MM.1S (cell line): Measurements from ENCODE around the gene TFAM.
"Not testable (repeated sequence)": the region's sequence is repeated elsewhere in the genome, so short reads cannot be mapped to it uniquely, and the experiment has no call there.

ENCODE experiments used
- DNase-seq: peaks from one replicate; pipeline ENCODE4 v3.0.0-alpha.2; 2015
- H2AFZ ChIP-seq: fragments of 300-600 bp; sonication (generic); 2 replicates; pipeline ENCODE4 v1.6.0; 2016; ENCODE audit warnings: antibody characterized with exemption, low read length
- H3F3A ChIP-seq: fragments of 300-600 bp; sonication (generic); 2 replicates; pipeline ENCODE4 v1.6.1; 2016; ENCODE audit warnings: mild to moderate bottlenecking, antibody characterized with exemption, low read length, moderate library complexity, mixed read lengths; ENCODE audit not compliant: insufficient read depth
- H3K27ac ChIP-seq: fragments of 300-600 bp; sonication (generic); 2 replicates; pipeline ENCODE4 v1.5.1; 2016; ENCODE audit warnings: mild to moderate bottlenecking, low read length
- H3K27me3 ChIP-seq: fragments of 300-600 bp; sonication (generic); replicated peaks from 2 replicates; pipeline ENCODE4 v1.6.0; 2016; ENCODE audit warnings: low read length; ENCODE audit not compliant: insufficient read depth
- H3K36me3 ChIP-seq: fragments of 300-600 bp; sonication (generic); replicated peaks from 2 replicates; pipeline ENCODE4 v1.6.1; 2016; ENCODE audit warnings: mild to moderate bottlenecking, low read length, mixed read lengths; ENCODE audit not compliant: insufficient read depth
- H3K4me1 ChIP-seq: fragments of 300-600 bp; sonication (generic); 2 replicates; pipeline ENCODE4 v1.6.1; 2016; ENCODE audit warnings: low read length, mixed read lengths
- H3K4me2 ChIP-seq: fragments of 300-600 bp; sonication (generic); 2 replicates; pipeline ENCODE4 v1.6.0; 2016; ENCODE audit warnings: low read depth, low read length
- H3K4me3 ChIP-seq: fragments of 300-600 bp; sonication (generic); 2 replicates; pipeline ENCODE4 v1.5.1; 2016; ENCODE audit warnings: low read length, mixed read lengths
- H3K79me2 ChIP-seq: fragments of 300-600 bp; sonication (generic); 2 replicates; pipeline ENCODE4 v1.6.1; 2016; ENCODE audit warnings: mixed run types, low read length, mixed read lengths
- H3K9ac ChIP-seq: fragments of 300-600 bp; sonication (generic); 2 replicates; pipeline ENCODE4 v1.6.1; 2016; ENCODE audit warnings: low read length, mixed read lengths
- H3K9me2 ChIP-seq: fragments of 300-600 bp; sonication (generic); replicated peaks from 2 replicates; pipeline ENCODE4 v1.6.1; 2016; ENCODE audit warnings: mild to moderate bottlenecking, low read length, mixed read lengths; ENCODE audit not compliant: insufficient read depth
- H3K9me3 ChIP-seq: fragments of 300-600 bp; sonication (generic); replicated peaks from 2 replicates; pipeline ENCODE4 v1.6.1; 2016; ENCODE audit warnings: mild to moderate bottlenecking, low read length, mixed read lengths; ENCODE audit not compliant: insufficient read depth
- H4K20me1 ChIP-seq: fragments of 300-600 bp; sonication (generic); 2 replicates; pipeline ENCODE4 v1.6.1; 2016; ENCODE audit warnings: mild to moderate bottlenecking, low read length, moderate library complexity, mixed read lengths; ENCODE audit not compliant: insufficient read depth
- EZH2 ChIP-seq: fragments of 300-600 bp; sonication (generic); optimal IDR thresholded peaks from 2 replicates; pipeline ENCODE3; 2017; ENCODE audit warnings: low read depth, mild to moderate bottlenecking, antibody characterized with exemption, low read length, mixed read lengths
- EZH2phosphoT487 ChIP-seq: fragments of 300-600 bp; sonication (generic); IDR thresholded peaks from 2 replicates; pipeline ENCODE4 v1.6.1; 2018; ENCODE audit warnings: antibody characterized with exemption, low read length
- TF ChIP-seq, protein P1 (sequence below): fragments of 300-600 bp; sonication (generic); IDR thresholded peaks from 2 replicates; pipeline ENCODE4 v1.5.1; 2016; ENCODE audit warnings: antibody characterized with exemption, low read length, mixed read lengths

TFAM gene

DNA sequence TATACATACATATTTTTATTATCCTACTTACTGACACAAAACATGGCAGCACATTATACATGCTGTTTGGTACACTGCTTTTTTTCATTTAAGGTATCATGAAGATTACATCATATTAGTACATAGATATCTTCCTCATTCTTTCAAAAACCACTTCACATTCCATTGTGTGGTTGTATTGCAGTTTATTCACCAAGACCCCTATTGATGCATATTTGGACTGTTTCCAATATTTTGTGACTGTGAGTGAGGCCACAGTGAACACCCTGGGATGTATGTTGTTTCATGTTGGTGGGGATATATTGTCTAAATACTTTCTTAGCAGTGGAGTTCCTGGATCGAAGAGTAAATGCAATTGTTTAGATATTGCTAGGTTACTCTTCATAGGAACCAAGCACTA is 39.0 kb downstream of the TFAM start:
- H3K27ac ChIP-seq, result no peak overlapping the region
- H3K9me3 ChIP-seq, result no peaks in the 10 kb centered on the region
- no peaks in the 10 kb centered on the region for H3K27me3 ChIP-seq
- no peak overlapping the region for H3K4me3 ChIP-seq
- no peak for TF ChIP-seq EZH2
- TF ChIP-seq EZH2phosphoT487, result no peak
- TF ChIP-seq, protein P1, sequence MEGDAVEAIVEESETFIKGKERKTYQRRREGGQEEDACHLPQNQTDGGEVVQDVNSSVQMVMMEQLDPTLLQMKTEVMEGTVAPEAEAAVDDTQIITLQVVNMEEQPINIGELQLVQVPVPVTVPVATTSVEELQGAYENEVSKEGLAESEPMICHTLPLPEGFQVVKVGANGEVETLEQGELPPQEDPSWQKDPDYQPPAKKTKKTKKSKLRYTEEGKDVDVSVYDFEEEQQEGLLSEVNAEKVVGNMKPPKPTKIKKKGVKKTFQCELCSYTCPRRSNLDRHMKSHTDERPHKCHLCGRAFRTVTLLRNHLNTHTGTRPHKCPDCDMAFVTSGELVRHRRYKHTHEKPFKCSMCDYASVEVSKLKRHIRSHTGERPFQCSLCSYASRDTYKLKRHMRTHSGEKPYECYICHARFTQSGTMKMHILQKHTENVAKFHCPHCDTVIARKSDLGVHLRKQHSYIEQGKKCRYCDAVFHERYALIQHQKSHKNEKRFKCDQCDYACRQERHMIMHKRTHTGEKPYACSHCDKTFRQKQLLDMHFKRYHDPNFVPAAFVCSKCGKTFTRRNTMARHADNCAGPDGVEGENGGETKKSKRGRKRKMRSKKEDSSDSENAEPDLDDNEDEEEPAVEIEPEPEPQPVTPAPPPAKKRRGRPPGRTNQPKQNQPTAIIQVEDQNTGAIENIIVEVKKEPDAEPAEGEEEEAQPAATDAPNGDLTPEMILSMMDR, result no peak
- no peak for DNase-seq
- H3F3A ChIP-seq, result no peaks in the 10 kb centered on the region
- no peak overlapping the region for H2AFZ ChIP-seq
- no peaks in the 10 kb centered on the region for H3K79me2 ChIP-seq
- no peak overlapping the region for H3K4me2 ChIP-seq
- H3K9ac ChIP-seq, result no peak overlapping the region
- no peaks in the 10 kb centered on the region for H3K9me2 ChIP-seq
- H3K36me3 ChIP-seq, result no peaks in the 10 kb centered on the region
- no peaks in the 10 kb centered on the region for H3K4me1 ChIP-seq
- no peaks in the 10 kb centered on the region for H4K20me1 ChIP-seq

DNA sequence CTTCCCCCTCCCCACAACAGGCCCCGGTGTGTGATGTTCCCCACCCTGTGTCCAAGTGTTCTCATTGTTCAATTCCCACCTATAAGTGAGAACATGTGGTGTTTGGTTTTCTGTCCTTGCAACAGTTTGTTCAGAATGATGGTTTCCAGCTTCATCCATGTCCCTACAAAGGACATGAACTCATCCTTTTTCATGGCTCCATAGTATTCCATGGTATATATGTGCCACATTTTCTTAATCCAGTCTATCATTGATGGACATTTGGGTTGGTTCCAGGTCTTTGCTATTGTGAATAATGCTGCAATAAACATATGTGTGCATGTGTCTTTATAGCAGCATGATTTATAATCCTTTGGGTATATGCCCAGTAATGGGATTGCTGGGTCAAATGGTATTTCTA is 43.2 kb downstream of the TFAM start:
- not testable (repeated sequence) for H3K9me3 ChIP-seq, DNase-seq, H3K4me1 ChIP-seq, H3K4me3 ChIP-seq, H3K27me3 ChIP-seq, H4K20me1 ChIP-seq, H3K79me2 ChIP-seq, H2AFZ ChIP-seq, H3K27ac ChIP-seq, H3K9me2 ChIP-seq, H3K9ac ChIP-seq, H3K4me2 ChIP-seq, H3K36me3 ChIP-seq, H3F3A ChIP-seq

DNA sequence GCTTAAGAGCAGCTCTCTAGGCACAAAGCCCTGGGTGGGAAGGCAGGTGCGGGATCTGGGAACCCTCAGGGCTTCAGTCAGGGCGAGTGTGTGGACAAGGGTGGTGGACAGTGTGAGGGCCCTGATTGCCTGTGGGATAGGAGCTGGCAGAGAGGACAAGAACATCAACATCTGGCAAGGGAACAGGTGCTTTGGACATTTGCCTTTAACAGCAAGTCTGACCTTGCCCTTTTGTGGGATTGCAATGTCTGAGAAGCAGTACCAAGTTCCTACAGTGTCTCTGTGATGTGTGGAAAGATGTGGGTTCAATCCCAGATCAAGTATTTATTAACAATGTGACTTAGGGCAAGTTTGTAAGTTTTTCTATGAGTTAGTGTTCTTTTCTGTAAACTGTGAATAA is 46.7 kb downstream of the TFAM start:
- no peak overlapping the region for H2AFZ ChIP-seq
- H3K27ac ChIP-seq, result no peak overlapping the region
- no peak overlapping the region for H3K9ac ChIP-seq
- TF ChIP-seq EZH2 (no peak), EZH2phosphoT487 (no peak)
- TF ChIP-seq, protein P1, result no peak
- no peaks in the 10 kb centered on the region for H3F3A ChIP-seq
- peaks cover 15% of the 10 kb centered on the region; the same call in 1 of the 2 replicates for H3K4me1 ChIP-seq
- no peaks in the 10 kb centered on the region for H3K27me3 ChIP-seq
- no peaks in the 10 kb centered on the region for H3K9me3 ChIP-seq
- H3K79me2 ChIP-seq, result no peaks in the 10 kb centered on the region
- no peaks in the 10 kb centered on the region for H4K20me1 ChIP-seq
- no peak overlapping the region for H3K4me2 ChIP-seq
- H3K4me3 ChIP-seq, result no peak overlapping the region
- no peaks in the 10 kb centered on the region for H3K9me2 ChIP-seq
- DNase-seq, result no peak
- H3K36me3 ChIP-seq, result no peaks in the 10 kb centered on the region

DNA sequence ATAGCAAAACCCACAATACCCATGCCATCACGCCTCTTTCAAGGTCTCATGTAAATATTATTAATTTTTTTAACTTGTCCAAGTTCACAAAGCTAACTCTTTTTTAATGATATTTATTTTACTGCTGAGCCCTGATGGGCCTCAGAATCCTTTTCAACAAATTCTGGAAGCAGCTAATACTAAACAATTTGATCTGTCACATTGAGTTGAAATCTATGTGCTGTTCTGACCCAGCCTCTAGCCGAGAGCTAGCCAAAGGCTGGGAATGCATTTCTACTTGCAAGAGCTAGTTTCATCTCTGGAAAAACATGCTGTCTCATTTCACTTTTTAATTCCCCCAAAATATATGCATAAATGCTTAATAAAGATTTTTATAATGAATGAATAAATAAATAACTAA is 47.9 kb downstream of the TFAM start:
- no peaks in the 10 kb centered on the region for H3K27me3 ChIP-seq
- no peaks in the 10 kb centered on the region for H4K20me1 ChIP-seq
- H2AFZ ChIP-seq, result no peak overlapping the region
- H3K4me1 ChIP-seq, result peaks cover 15% of the 10 kb centered on the region; the same call in 1 of the 2 replicates
- no peak overlapping the region for H3K4me3 ChIP-seq
- no peaks in the 10 kb centered on the region for H3F3A ChIP-seq
- no peak overlapping the region for H3K4me2 ChIP-seq
- no peaks in the 10 kb centered on the region for H3K9me3 ChIP-seq
- H3K27ac ChIP-seq, result no peak overlapping the region
- no peaks in the 10 kb centered on the region for H3K36me3 ChIP-seq
- no peaks in the 10 kb centered on the region for H3K9me2 ChIP-seq
- DNase-seq, result no peak
- TF ChIP-seq, protein P1, result no peak
- TF ChIP-seq EZH2phosphoT487 (no peak), EZH2 (no peak)
- no peak overlapping the region for H3K9ac ChIP-seq
- H3K79me2 ChIP-seq, result no peaks in the 10 kb centered on the region
